ENCODE results near the gene NOL7. TPM values are rescaled to one million over a fixed set of nuclear protein-coding genes. Genes with fewer than 3 reads are reported as not detected.

The NOL7 gene
- total and polyA plus RNA-seq, 9 of the 15 experiments (the other 6 are each of a cell fraction or from before 2014, with no cell fraction given) = 19.4 to 235 (median 157) TPM

DNA sequence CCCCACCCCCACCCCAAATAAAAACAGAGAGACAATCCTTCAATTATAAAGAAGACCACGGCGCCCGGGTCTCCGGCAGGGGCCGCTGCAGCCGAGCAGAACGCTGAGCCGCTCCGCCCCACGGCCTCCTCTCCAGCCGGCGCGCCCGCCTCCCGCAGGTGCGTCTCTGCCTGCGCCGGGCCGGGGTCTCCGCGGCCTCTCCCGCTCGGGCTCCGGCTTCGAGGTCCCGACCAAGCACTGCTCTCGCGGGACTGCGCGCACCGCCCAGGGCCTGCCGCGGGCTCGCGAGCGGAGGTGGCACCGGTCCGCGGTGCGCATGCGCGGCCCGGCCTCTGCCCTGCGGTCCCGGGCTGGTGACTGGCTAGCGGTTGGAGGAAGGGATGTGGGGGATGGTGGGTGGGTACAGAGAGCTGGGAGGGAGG is 41.0 kb upstream of the NOL7 start (continued):
- TF ChIP-seq MAFF (IDR thresholded peaks at IDR 0.05; ENCODE audit: low read length) = no peak
- peak; percentile 60; the same call in 1 of the 2 replicates for TF ChIP-seq PHF8 (IDR thresholded peaks at IDR 0.05; ENCODE audit: borderline replicate concordance, low read length)
- TF ChIP-seq ZNF707 (CRISPR knock-in tag; conservative IDR thresholded peaks at IDR 0.05) = no peak
- TF ChIP-seq HMG20A (CRISPR knock-in tag; conservative IDR thresholded peaks at IDR 0.05) = no peak
- no peak for TF ChIP-seq CHD7 (IDR thresholded peaks at IDR 0.05; ENCODE audit: low read depth, low read length)
- no peak for TF ChIP-seq TEAD2 (tag; IDR thresholded peaks at IDR 0.05)
- TF ChIP-seq NFATC3 (IDR thresholded peaks at IDR 0.05) = no peak
- no peak for TF ChIP-seq ATF1 (CRISPR knock-in tag; IDR thresholded peaks at IDR 0.05)
- no peak for TF ChIP-seq ATF1 (tag; IDR thresholded peaks at IDR 0.05)
- TF ChIP-seq, protein P1, sequence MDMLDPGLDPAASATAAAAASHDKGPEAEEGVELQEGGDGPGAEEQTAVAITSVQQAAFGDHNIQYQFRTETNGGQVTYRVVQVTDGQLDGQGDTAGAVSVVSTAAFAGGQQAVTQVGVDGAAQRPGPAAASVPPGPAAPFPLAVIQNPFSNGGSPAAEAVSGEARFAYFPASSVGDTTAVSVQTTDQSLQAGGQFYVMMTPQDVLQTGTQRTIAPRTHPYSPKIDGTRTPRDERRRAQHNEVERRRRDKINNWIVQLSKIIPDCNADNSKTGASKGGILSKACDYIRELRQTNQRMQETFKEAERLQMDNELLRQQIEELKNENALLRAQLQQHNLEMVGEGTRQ (CRISPR knock-in tag; IDR thresholded peaks at IDR 0.05) = no peak
- no peak for TF ChIP-seq BACH1 (tag; IDR thresholded peaks at IDR 0.05)
- TF ChIP-seq, protein P2, sequence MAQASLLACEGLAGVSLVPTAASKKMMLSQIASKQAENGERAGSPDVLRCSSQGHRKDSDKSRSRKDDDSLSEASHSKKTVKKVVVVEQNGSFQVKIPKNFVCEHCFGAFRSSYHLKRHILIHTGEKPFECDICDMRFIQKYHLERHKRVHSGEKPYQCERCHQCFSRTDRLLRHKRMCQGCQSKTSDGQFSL (CRISPR knock-in tag; IDR thresholded peaks at IDR 0.05) = no peak
- TF ChIP-seq, protein P2 (tag; IDR thresholded peaks at IDR 0.05) = no peak
- TF ChIP-seq HCFC1 (IDR thresholded peaks at IDR 0.05; ENCODE audit: low read depth, low read length) = peak; percentile 8; the same call in 1 of the 2 replicates
- TF ChIP-seq CBFB (CRISPR knock-in tag; IDR thresholded peaks at IDR 0.05) = no peak
- no peak for TF ChIP-seq TRIM28 (IDR thresholded peaks at IDR 0.05)
- no peak for TF ChIP-seq STAT5A (IDR thresholded peaks at IDR 0.05; ENCODE audit: borderline replicate concordance, low read length)
- peak; percentile 74 for TF ChIP-seq CCNT2 (IDR thresholded peaks at IDR 0.05; ENCODE audit: borderline replicate concordance, extremely low read depth, insufficient read length, low read depth, low read length)
